ENCODE data around the gene RBFOX2. TPM values are rescaled to one million over a fixed set of nuclear protein-coding genes. Genes with fewer than 3 reads are reported as not detected.

RBFOX2 gene
- total and polyA plus RNA-seq, 2 donors (not counting 1 experiment from before 2014, with no cell fraction given): not detected

DNA sequence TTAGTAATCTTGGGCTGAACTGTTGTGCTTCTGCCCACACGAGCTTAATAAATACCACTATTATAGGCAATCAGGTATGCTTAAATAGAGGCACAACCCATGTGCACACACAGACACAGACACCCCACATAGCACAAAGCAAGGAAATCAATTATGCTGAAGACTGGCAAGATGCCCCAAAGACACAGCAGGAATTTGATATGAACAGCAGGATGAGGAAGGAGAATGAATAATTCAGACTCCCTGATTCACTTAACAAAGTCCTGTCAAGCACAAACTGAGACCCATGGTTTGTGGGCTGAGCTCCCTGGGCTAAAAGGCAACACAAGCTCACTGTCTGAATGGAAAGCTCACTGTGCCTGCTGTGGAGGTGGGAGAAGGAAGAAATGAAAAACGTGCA, 42.5 kb downstream of the RBFOX2 start:
- ChIA-PET POLR2A (no interaction called here), CTCF (no interaction called here)
- 100% methylated on average over 1 of the region's 2 CpGs for WGBS (ENCODE audit: insufficient coverage)
- TF ChIP-seq, protein P1, sequence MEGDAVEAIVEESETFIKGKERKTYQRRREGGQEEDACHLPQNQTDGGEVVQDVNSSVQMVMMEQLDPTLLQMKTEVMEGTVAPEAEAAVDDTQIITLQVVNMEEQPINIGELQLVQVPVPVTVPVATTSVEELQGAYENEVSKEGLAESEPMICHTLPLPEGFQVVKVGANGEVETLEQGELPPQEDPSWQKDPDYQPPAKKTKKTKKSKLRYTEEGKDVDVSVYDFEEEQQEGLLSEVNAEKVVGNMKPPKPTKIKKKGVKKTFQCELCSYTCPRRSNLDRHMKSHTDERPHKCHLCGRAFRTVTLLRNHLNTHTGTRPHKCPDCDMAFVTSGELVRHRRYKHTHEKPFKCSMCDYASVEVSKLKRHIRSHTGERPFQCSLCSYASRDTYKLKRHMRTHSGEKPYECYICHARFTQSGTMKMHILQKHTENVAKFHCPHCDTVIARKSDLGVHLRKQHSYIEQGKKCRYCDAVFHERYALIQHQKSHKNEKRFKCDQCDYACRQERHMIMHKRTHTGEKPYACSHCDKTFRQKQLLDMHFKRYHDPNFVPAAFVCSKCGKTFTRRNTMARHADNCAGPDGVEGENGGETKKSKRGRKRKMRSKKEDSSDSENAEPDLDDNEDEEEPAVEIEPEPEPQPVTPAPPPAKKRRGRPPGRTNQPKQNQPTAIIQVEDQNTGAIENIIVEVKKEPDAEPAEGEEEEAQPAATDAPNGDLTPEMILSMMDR (IDR thresholded peaks at IDR 0.05): no peak
- TF ChIP-seq EZH2 (IDR thresholded peaks at IDR 0.05; ENCODE audit: borderline replicate concordance, insufficient read depth, low read depth, low read length, poor library complexity, severe bottlenecking): no peak
- Mint-ChIP-seq H3K27me3 (peaks cover 40% of the 10 kb centered on the region), H3K27ac (no peak overlapping the region), H3K4me3 (no peak overlapping the region), H3K4me1 (no peaks in the 10 kb centered on the region), H3K9me3 (ENCODE audit: insufficient read depth) (no peaks in the 10 kb centered on the region)
- DNase-seq (no peak), ATAC-seq (ENCODE audit: low read depth) (no peak)
- Histone ChIP-seq H3K79me2 (ENCODE audit: control insufficient read depth, insufficient read depth, low read length) (no peaks in the 10 kb centered on the region), H3K9me3 (ENCODE audit: control extremely low read depth in 1 of 3, control insufficient read depth in 2 of 3, insufficient read depth in 1 of 3, low read length in 2 of 3) (no peaks in the 10 kb centered on the region), H3K27ac (ENCODE audit: low read length in 2 of 2) (no peak overlapping the region), H2AFZ (ENCODE audit: insufficient read depth, low read depth, low read length, poor library complexity, severe bottlenecking) (no peak overlapping the region), H3K4me3 (ENCODE audit: control extremely low read depth in 1 of 5, extremely low read depth in 1 of 5, insufficient read depth in 1 of 5, low read depth in 2 of 5, low read length in 4 of 5) (no peak overlapping the region), H3K4me2 (replicated peaks; ENCODE audit: low read depth, low read length, poor library complexity, severe bottlenecking) (no peak overlapping the region), H3K27me3 (replicated peaks in 1 of 4; ENCODE audit: control extremely low read depth in 1 of 4, control insufficient read depth in 3 of 4, insufficient read depth in 4 of 4, low read length in 3 of 4) (peaks cover 0 to 6% (median 2%) of the 10 kb centered on the region in 4 experiments), H3K9ac (ENCODE audit: low read length) (no peak overlapping the region), H4K20me1 (ENCODE audit: control insufficient read depth, insufficient read depth, low read length, poor library complexity, severe bottlenecking) (no peaks in the 10 kb centered on the region), H3K4me1 (ENCODE audit: control insufficient read depth in 2 of 2, insufficient read depth in 2 of 2, low read length in 2 of 2) (no peaks in the 10 kb centered on the region), H3K36me3 (replicated peaks in 1 of 2; ENCODE audit: control extremely low read depth in 1 of 2, control insufficient read depth in 1 of 2, extremely low read depth in 1 of 2, insufficient read depth in 2 of 2, low read length in 1 of 2) (no peaks in the 10 kb centered on the region)
- intact Hi-C loops (cut with micrococcal nuclease): no loop called here

DNA sequence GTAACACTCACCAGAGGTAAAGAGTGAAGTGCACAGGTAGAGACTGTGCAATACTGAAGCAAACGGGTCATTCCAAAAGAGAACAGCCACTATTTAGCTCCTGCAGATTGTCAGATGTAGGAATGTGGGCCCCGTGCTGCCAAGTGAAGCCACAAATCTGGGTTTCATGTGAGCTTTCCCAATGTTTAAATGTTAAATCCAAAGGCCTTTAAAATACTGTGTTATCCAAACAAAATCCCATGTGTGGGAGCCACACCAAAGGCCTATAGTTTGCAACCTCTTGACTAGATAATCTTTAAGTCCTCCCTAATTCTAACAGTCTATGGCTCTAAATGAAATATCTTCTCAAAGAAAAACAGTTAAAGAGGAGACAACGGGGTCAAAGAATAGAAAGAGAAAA, 43.3 kb downstream of the RBFOX2 start:
- Histone ChIP-seq H2AFZ (ENCODE audit: insufficient read depth, low read depth, low read length, poor library complexity, severe bottlenecking) (no peak overlapping the region), H3K27me3 (replicated peaks in 1 of 4; ENCODE audit: control extremely low read depth in 1 of 4, control insufficient read depth in 3 of 4, insufficient read depth in 4 of 4, low read length in 3 of 4) (peaks cover 0 to 6% (median 2%) of the 10 kb centered on the region in 4 experiments), H3K4me1 (ENCODE audit: control insufficient read depth in 2 of 2, insufficient read depth in 2 of 2, low read length in 2 of 2) (no peaks in the 10 kb centered on the region), H3K4me3 (ENCODE audit: control extremely low read depth in 1 of 5, extremely low read depth in 1 of 5, insufficient read depth in 1 of 5, low read depth in 2 of 5, low read length in 4 of 5) (no peak overlapping the region), H3K9ac (ENCODE audit: low read length) (no peak overlapping the region), H3K4me2 (replicated peaks; ENCODE audit: low read depth, low read length, poor library complexity, severe bottlenecking) (no peak overlapping the region), H3K79me2 (ENCODE audit: control insufficient read depth, insufficient read depth, low read length) (no peaks in the 10 kb centered on the region), H3K27ac (ENCODE audit: low read length in 2 of 2) (no peak overlapping the region), H3K36me3 (replicated peaks in 1 of 2; ENCODE audit: control extremely low read depth in 1 of 2, control insufficient read depth in 1 of 2, extremely low read depth in 1 of 2, insufficient read depth in 2 of 2, low read length in 1 of 2) (no peaks in the 10 kb centered on the region), H4K20me1 (ENCODE audit: control insufficient read depth, insufficient read depth, low read length, poor library complexity, severe bottlenecking) (no peaks in the 10 kb centered on the region), H3K9me3 (ENCODE audit: control extremely low read depth in 1 of 3, control insufficient read depth in 2 of 3, insufficient read depth in 1 of 3, low read length in 2 of 3) (no peaks in the 10 kb centered on the region)
- H3K27me3 Mint-ChIP-seq: peaks cover 46% of the 10 kb centered on the region
- WGBS (ENCODE audit: insufficient coverage): 60% methylated on average over 1 of the region's 3 CpGs
- TF ChIP-seq, protein P1 (IDR thresholded peaks at IDR 0.05): no peak
- no peak for TF ChIP-seq EZH2 (IDR thresholded peaks at IDR 0.05; ENCODE audit: borderline replicate concordance, insufficient read depth, low read depth, low read length, poor library complexity, severe bottlenecking)
- no peaks in the 10 kb centered on the region for H3K4me1 Mint-ChIP-seq
- no peak overlapping the region for H3K4me3 Mint-ChIP-seq
- DNase-seq (no peak), ATAC-seq (ENCODE audit: low read depth) (no peak)
- H3K9me3 Mint-ChIP-seq (ENCODE audit: insufficient read depth): no peaks in the 10 kb centered on the region
- ChIA-PET POLR2A (no interaction called here), CTCF (no interaction called here)
- H3K27ac Mint-ChIP-seq: no peak overlapping the region
- intact Hi-C loops (cut with micrococcal nuclease): no loop called here

Data from B cell (primary cell).